ENCODE measurements around the gene FANCF.
"Not testable (repeated sequence)": the region's sequence is repeated elsewhere in the genome, so short reads cannot be mapped to it uniquely, and the experiment has no call there.

The FANCF gene, protein sequence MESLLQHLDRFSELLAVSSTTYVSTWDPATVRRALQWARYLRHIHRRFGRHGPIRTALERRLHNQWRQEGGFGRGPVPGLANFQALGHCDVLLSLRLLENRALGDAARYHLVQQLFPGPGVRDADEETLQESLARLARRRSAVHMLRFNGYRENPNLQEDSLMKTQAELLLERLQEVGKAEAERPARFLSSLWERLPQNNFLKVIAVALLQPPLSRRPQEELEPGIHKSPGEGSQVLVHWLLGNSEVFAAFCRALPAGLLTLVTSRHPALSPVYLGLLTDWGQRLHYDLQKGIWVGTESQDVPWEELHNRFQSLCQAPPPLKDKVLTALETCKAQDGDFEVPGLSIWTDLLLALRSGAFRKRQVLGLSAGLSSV

DNA sequence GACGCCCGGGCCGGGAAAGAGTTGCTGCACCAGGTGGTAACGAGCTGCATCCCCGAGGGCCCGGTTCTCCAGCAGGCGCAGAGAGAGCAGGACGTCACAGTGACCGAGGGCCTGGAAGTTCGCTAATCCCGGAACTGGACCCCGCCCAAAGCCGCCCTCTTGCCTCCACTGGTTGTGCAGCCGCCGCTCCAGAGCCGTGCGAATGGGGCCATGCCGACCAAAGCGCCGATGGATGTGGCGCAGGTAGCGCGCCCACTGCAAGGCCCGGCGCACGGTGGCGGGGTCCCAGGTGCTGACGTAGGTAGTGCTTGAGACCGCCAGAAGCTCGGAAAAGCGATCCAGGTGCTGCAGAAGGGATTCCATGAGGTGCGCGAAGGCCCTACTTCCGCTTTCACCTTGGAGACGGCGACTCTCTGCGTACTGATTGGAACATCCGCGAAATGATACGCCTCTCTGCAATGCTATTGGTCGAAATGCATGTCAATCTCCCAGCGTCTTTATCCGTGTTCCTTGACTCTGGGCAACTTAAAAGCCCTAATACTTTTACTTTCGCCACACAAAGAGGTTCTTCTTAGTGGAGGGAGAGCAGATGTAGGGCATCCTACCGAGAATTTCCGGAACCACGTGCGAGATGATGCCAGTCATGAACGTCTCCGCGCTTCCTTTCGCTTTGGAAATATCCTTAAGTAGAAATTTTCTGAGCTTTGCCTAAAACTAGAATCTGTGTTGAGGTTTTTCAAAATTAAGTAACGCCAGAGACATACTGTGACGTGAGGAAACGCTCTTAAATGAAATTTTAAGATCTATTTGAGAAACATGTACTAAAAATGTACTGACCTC, at the start of gene FANCF:
Gene FANCF, minus strand, starts transcription at position 376 of the 840 bp plus-strand sequence. Its CDS starts 13 bp downstream, at position 363.
- peak; percentile 96 for DNase-seq

DNA sequence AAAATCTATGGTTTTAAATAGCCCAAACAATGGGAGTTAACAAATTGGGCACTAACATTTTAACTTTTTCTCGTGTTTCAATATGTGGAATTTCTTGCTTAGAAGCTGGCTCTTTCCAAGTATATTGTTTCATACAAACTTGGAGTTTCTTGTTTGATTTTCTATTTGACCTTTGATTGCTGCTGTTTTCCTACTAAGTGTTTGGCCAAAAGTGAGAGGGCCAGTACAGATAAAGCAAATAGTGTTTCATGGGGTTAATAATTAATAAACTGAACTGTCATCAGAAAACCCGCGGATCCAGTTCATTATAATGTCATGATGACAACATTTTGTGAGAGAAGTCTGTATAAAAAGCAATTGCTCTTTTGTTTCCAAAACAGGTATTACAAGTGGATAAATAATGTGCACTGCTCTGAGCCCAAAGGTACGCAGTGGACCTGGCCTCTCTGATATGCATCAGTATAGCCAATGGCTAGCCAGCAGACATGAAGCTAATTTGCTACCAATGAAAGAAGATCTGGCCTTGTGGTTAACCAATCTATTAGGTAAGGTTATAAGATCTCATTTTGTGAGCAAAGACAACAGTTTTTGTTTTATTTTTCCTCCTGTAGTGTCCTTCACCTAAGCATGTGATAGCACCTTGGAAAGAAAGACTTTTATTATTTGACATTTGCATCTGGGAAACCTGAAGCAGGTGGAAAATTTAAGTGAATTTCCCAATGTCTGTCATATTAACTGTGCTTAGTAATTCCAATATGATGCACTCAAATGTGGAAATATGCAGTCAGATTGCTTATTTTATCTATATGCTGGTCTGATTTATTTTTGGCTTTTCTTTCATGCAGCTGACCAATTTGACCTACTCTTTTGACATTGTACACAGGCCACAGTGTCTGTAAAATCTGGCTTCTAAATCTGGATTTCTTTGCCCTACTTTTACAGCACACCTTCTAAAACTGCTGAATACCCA, 49.1 kb upstream of the FANCF start:
- no peak for DNase-seq

DNA sequence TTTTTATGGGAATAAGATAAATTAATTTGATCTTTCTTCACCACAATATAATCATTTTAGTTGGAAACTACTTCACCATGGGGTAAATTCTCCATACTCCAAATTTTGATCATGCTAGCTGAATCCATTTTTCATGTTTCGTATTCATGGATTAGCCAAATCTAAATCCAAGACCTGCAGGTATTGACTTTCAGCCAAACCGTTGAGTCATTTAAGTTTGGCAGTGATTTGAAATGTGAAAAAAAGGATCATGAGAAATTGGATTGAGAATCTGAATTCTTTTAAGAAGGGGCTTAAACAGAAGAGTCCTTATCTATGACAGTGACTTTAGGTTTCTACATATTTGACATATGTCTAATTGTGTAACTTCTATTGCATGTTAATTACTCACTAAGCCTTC, 46.1 kb upstream of the FANCF start:
- DNase-seq, result no peak

DNA sequence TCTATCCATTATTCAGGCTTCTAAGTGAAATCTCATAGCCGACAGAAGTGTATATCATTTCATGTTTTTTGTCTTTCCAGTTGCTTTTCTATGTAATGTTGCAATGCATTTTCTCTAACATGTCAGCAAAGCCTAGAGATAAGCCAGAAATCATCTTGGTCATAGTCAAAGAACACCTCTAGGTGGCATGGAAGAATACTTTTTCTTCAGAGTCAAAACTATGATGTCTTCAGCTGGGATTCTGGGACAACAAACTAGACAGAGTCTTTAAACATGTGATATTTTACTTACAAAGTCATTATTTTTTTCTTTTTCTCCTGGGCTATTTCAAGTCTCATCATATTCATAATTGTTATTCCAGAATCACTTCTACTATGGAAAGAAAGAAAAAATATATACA, 45.2 kb upstream of the FANCF start:
- DNase-seq, result no peak

DNA sequence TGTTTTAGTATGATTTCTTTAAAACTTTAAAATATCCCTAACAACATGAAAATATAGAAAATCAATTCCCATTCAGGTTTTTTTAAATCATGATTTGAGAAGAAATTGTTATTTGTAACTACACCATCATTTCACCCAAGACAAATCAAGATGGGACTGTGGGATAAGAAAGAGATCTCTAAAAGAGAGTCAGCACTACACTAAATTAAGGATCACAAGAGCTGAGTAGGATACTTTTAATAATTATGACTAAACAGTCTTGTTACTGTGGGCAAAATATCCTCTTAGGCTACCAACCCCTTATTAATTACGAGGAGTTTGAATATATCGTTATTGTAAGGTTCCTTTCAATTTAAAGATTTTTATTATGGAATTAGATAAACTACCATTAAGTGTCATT, 43.7 kb upstream of the FANCF start:
- no peak for DNase-seq

DNA sequence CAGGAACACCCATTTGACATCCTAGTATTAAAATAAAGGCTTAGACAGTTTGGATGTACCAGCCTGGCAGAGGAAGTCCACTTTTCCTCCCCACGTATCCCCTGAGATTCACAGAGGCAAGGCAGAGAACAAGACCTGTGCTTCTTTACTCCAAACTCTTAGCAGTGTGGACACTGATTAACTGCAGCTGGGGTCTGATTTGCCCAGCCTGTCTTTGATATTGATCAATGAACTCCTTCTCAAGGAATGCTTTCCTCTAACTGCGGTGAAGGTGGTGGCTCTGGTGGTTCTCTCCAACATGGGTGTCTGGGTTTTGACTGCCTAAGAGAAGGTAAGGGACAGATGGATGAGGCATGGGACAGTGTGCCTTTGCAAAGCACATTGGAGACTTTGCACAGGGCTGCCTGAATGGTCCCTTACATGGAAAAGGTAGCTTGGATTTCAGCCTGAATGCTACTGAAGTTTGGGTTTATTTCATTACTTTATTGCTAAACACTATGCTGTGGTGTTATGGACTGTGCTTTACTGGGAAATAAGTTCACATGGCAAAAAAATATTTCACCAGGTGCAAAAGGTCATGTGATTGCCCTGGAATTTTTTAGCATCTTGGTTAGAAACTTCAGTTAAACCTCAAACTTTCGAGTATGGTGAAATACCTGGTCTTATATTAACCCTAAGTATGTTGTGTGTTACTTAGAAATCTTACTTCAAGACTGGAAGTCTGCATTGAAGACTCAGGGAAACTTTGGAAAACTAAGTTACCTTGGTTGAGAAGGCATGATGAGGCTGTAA, 42.6 kb upstream of the FANCF start:
- DNase-seq, result no peak

DNA sequence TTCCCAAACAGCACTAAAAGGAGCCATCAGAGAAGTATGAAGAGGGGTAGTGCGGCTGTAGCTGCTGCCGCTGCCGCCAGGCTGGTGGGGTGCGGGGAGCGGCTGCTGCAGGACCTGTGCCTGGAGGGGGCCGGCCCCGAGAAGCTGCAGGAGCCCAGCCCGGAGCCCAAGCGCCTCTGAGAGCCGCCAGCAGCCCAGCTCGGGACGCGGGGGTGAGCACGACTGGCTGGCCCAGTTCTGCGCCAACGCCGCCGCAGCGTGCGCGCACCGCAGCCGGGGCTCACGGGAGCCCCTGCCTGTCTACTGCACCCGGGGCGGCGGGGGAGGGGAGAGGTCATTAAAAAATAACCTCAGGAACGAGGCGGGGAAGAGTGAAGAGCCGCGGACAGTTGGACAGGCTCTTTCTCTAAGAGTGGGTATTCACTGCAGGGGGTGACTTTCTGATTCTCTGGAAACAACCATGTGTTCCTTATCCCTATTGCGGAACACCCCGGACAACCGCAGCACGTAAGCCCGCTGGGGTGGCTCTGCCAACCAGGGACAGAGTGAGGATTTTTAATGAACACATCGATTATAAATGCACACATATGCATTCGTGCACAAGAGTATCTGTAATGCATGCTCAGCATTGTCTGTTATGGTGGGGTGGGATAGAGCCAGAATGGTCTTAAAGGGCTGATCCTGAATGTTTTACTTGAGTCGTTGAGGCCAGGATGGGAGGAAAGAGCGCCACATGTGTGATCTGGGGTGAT, 41.2 kb upstream of the FANCF start:
- DNase-seq, result no peak

DNA sequence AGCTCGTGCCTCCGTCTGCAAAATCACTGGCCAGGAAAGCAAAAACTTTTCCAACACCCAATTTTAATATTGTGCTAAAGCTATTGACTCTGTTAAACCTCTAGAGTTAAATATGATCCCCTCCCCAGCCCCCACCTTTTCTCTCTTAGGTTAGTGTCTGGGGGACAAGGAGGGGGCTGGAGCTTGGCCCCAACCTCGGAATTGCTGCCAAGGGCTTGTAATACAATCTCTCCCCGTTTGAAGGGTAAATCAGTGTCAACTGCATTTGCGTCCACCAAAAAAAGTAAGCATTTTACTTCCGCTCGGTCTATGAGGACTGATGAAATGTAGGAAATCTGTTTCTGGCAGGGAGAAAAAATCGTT, 40.7 kb upstream of the FANCF start, which contains the start of gene GAS2:
Gene GAS2, plus strand, starts transcription at position 287 of the 363 bp plus-strand sequence. CDS start 8,259 bp downstream, outside the sequence.
- DNase-seq, result peak; percentile 82

DNA sequence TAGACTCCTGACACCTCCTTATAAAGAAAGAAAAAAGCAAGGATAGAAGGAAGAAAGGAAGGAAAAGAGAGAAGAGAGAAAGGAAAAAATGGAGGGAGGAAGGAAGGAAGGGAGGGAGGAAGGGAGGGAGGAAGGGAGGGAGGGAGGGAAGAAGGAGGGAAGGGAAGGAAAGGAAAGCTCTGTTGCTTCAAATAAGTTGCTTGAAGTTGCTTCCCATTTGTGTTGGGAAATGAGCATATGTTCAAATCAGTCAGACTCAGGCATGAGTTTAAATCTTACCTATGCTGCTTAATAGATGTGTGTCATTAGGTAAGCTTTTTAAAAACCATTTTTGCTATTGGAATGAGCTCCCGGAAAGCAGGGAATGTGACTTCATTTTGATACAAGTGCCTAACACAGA, 34.2 kb upstream of the FANCF start:
- no peak for DNase-seq

DNA sequence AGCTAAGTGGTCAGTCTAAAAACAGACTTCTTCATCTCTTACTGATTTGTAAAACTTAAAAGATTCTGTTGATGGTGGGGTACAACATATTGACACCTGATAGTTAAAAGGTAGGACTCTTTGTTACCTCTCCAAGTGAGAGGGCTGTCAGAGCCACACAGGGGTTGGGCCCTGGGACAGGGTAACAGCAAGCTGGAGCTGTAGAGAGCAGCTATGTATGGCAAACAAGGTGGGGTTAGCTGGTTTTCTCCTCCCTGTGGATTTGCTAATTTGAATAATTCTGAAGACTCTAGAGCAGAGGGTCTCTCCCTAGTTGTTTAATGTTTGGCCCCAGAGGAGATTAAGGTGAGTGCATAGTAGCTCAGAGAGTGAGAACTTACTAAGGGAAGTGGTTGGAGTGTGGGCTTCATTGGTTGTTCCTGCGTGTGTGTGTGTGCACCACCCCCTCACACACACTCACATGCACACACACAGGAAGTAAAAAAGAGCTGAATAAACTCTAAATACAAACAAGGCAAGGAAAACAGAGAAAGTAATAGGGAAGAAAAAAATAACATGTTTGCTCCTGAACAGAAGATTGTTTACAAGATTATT, 31.6 kb upstream of the FANCF start:
- DNase-seq, result no peak

DNA sequence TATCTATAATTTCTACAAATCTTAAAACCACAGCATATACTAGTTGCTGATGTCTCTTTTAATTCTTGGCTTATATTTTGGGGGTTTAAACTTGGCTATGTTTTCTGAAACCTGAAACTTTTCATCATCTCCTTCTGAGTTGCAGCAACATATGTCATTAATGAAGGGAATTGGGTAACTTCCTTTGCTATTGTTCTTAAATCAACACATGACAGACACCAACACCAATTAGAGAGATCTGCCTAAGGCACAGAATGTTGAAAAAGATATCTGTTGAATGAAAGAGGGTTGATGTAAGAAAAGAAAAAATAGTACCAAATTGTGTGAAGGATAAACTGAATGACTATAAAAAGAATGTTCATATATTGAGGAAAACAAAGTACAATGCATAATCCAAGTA, 30.5 kb upstream of the FANCF start:
- no peak for DNase-seq

DNA sequence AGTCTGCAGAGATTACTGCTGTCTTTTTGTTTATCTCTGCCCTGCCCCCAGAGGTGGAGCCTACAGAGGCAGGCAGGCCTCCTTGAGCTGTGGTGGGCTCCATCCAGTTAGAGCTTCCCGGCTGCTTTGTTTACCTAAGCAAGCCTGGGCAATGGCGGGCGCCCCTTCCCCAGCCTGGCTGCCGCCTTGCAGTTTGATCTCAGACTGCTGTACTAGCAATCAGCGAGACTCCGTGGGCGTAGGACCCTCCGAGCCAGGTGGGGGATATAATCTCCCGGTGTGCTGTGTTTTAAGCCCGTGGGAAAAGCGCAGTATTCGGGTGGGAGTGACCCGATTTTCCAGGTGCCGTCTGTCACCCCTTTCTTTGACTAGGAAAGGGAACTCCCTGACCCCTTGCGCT, 26.7 kb upstream of the FANCF start:
- not testable (repeated sequence) for DNase-seq

DNA sequence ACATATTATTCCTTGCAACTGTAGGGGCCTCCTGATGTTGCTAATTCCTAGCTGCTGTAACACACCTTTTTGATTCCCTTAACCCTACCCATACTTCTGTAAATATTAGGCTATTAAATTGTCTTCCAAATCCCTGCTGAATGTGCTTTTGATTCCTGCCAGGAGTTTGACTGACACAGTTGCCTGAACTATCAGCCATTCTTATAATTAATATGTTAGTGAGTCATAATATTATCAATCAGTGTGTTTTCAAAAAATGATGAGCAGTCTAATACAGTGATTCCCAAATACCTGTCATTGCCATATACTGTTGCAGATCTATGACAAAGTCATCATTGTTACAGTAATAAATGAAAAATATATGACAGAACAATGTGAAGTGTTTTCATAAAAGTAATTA, 15.9 kb upstream of the FANCF start:
- DNase-seq, result no peak

DNA sequence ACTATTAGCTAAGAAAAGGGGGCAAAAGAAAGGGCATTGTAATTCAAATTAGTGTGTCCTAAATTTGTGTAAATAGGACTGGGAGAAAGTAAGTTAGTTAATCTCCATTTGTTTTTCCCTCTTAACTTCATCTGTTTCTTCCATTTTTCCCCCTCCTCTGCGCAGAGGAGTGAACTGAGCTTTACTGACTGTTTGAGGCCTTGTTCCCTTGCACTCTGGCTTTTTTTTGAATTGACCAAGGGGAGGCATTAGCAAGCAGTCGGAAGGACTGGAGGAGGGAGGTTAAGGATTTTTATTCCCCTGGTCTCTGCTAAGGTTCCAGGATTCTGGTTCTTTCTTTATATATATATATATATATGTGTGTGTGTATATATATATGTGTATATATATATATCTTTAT, 15.2 kb upstream of the FANCF start:
- no peak for DNase-seq

DNA sequence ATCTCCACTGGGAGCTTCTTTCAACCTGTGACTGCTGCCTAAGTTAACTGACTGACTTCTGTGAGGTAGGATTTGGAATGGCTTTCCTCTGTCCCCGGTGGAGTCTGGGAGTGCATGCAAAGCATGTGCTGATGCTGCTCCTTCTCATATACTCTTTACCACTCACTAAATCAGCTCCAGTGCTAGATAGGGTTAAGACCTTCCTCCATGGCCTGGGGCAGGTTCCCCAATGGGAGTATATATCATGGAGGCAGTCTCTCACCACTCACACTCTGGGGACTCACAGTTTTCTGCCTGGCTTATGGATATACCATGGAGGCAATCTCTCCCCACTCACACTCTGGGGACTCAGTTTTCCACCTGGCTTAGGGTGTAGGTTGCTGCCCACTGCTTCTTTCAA, 10.1 kb upstream of the FANCF start:
- DNase-seq, result no peak

DNA sequence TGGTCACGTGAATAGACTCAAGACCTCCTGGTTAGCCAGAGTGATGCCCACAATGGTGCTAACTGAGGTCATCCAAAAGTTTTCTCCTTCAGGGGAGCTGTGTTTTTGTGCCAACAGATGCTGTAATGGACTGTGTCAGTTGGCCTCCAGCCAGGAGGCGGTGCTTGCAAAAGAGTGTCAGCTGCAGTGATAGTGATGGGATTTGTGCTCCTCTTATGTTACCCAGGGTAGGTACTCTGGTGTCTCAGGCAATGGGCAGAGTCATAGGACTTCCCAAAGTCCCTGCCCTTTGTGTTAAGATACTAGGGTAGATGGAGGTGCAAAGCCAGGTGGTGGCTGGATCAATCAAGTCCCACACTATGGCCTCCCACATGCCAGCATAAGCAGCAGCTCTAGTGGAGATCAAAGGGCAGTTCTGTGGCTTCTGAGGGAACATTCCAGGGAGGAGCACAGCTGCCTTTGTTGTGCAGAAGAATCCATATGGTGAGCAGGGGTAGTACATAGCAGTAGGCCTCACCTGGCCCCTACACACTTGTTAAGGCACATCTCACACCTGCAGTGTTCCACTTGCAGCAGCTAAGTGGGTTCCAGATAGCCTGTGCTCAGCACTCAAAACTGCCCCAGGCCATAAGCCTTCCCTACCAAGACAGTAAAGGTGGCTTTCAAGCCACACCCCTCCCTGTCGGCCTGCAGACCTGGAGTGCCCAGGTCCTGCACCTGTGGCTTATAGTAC, 9.4 kb upstream of the FANCF start:
- no peak for DNase-seq

DNA sequence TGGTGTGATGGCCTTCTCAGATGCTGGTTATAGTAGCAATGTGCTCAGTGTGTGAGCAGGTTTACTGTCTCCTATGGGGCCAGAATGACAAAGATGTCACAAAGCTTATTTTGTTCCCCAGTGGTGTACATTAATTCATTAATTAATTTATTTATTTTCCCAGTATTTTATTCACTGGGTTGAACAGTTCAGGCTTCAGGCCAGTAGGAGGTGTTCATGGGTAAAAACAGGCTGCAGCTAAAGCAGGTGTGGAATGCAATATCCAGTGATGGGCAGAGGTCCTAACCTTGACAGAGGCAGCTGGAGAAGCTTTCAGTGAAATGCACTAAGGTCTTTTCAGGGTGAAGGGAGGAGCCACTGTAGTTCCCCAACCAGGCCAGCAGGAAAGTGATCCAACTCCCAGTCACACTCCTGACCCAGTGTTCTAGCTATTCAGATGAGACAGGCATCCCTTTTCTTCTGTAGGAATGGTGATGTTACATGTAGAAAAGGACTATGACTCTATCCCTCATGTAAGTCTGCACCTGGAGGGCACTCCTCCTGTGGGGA, 7.8 kb upstream of the FANCF start:
- no peak for DNase-seq

DNA sequence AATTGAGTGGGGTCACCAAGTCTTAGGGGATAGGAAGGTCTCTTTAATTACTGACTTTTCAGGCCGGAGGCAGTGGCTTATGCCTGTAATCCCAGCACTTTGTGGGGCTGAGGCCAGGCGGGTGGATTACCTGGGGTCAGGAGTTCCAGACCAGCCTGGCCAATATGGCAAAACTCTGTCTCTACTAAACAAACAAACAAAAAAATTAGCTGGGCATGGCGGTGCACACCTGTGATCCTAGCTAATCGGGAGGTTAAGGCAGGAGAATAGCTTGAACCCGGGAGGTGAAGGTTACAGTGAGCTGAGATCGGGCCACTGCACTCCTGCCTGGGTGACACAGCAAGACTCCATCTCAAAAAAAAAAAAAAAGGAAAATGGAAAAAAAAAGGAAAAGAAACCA, 1.8 kb upstream of the FANCF start:
- DNase-seq, result no peak

DNA sequence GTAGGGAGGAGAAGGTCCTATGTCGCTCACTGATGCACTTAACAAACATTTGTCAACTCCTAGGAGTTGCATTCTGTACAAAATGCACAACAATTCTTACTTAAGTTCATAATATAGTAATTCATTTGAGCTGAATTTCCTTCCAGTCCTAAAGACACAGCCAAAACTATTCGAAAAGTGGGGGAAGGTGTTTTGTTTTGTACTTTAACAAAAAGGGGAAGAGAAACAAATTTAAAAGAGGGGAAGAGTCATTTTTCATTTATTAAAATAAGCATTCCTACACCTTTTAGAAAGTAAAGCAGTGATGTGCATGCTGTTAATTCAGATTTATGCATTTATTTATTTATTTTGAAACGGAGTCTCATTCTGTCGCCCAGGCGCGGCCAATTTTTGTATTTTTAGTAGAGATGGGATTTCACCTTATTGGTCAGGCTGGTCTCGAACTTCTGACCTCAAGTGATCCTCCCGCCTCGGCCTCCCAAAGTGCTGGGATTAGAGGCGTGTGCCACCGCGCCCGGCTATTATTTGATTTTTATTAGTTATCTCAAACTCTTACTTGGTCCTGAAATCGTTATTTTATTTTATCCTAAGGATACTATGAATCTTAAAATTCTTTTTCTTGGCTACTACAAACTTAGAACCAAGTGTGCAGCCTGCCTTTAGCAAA, 1.1 kb upstream of the FANCF start:
- no peak for DNase-seq
